Keratinocyte (primary cell): ENCODE measurements around the gene GRM1. TPM values are rescaled to one million over a fixed set of nuclear protein-coding genes. Genes with fewer than 3 reads are reported as not detected.

Source experiments
- DNase-seq: peaks from one replicate; pipeline ENCODE4 v3.0.0-alpha.2; 2011; ENCODE audit warnings: low read depth, missing footprints, low spot score
- FAIRE-seq: peaks from 2 replicates; lab custom pipeline; 2011; peaks lifted over from hg19 to GRCh38; lab: Jason Lieb, UNC
- H2AFZ ChIP-seq: 2 replicates; pipeline ENCODE4 v1.6.0; 2012; ENCODE audit warnings: low read length, control low read depth, inconsistent platforms; ENCODE audit not compliant: control insufficient read depth
- H3K27ac ChIP-seq: 2 replicates; pipeline ENCODE4 v1.5.1; 2011; ENCODE audit warnings: low read length; ENCODE audit not compliant: control insufficient read depth, insufficient read depth
- H3K27me3 ChIP-seq: 3 replicates; pipeline ENCODE4 v1.6.0; 2011; ENCODE audit warnings: low read length; ENCODE audit not compliant: control insufficient read depth, insufficient read depth; ENCODE audit errors: extremely low read depth
- H3K36me3 ChIP-seq, 2 experiments: 2 replicates in 1 of 2; 3 replicates in 1 of 2; pipeline ENCODE4 v1.5.1; 2011; ENCODE audit warnings: low read length in 2 of 2, mild to moderate bottlenecking in 1 of 2; ENCODE audit not compliant: control insufficient read depth in 2 of 2, insufficient read depth in 2 of 2; ENCODE audit errors: extremely low read depth in 1 of 2
- H3K4me1 ChIP-seq: 3 replicates; pipeline ENCODE4 v1.5.1; 2011; ENCODE audit warnings: low read length; ENCODE audit not compliant: control insufficient read depth, insufficient read depth; ENCODE audit errors: extremely low read depth
- H3K4me2 ChIP-seq: 3 replicates; pipeline ENCODE4 v1.6.0; 2011; ENCODE audit warnings: low read depth, low read length; ENCODE audit not compliant: control insufficient read depth, insufficient read depth; ENCODE audit errors: extremely low read depth
- H3K4me3 ChIP-seq, 3 experiments: fragments of 200-600 bp in 1 of 3; sonication (generic) in 1 of 3; 2 replicates in 2 of 3; 3 replicates in 1 of 3; pipeline ENCODE4 v1.5.1; 2011 to 2016; ENCODE audit warnings: low read length in 3 of 3, mild to moderate bottlenecking in 3 of 3, control low read depth in 2 of 3, inconsistent platforms in 1 of 3, low read depth in 1 of 3, mixed read lengths in 1 of 3, mixed run types in 1 of 3, moderate library complexity in 1 of 3; ENCODE audit not compliant: control insufficient read depth in 2 of 3, insufficient read depth in 2 of 3; ENCODE audit errors: extremely low read depth in 1 of 3
- H3K79me2 ChIP-seq: 2 replicates; pipeline ENCODE4 v1.6.0; 2012; ENCODE audit warnings: low read length; ENCODE audit not compliant: control insufficient read depth, insufficient read depth
- H3K9ac ChIP-seq: 3 replicates; pipeline ENCODE4 v1.6.0; 2011; ENCODE audit warnings: low read length; ENCODE audit not compliant: control insufficient read depth, insufficient read depth; ENCODE audit errors: extremely low read depth
- H3K9me1 ChIP-seq: 3 replicates; pipeline ENCODE4 v1.6.0; 2011; ENCODE audit warnings: low read length; ENCODE audit not compliant: control insufficient read depth, insufficient read depth; ENCODE audit errors: extremely low read depth
- H3K9me3 ChIP-seq: 2 replicates; pipeline ENCODE4 v1.5.1; 2012; ENCODE audit warnings: low read depth, low read length; ENCODE audit not compliant: control insufficient read depth
- H4K20me1 ChIP-seq: 3 replicates; pipeline ENCODE4 v1.6.0; 2011; ENCODE audit warnings: low read length; ENCODE audit not compliant: control insufficient read depth, insufficient read depth; ENCODE audit errors: extremely low read depth
- CTCF ChIP-seq, 3 experiments: IDR thresholded peaks in 1 of 3; conservative IDR thresholded peaks in 1 of 3; optimal IDR thresholded peaks in 1 of 3; 2 replicates in 2 of 3; 3 replicates in 1 of 3; pipeline versions ENCODE3 to v1.5.1; 2011; ENCODE audit warnings: low read length in 3 of 3, mild to moderate bottlenecking in 3 of 3, moderate library complexity in 2 of 3, control low read depth in 1 of 3, inconsistent platforms in 1 of 3; ENCODE audit not compliant: insufficient read depth in 2 of 3; ENCODE audit errors: extremely low read depth in 1 of 3
- EZH2 ChIP-seq: IDR thresholded peaks from one replicate; pipeline ENCODE4 v1.6.1; 2012; ENCODE audit warnings: inconsistent platforms, mild to moderate bottlenecking, low read length, moderate library complexity
- dilution Hi-C: fragments of 300-500 bp; cut with MboI; formaldehyde crosslinking; loops from one replicate; pipeline ENCODE4 v1.7.0; 2020; ENCODE audit warnings: low sequenced_read_pairs; ENCODE audit not compliant: extremely low pct_ligation_motif_present
- polyA plus RNA-seq, 5 experiments: library from polyadenylated mRNA; depleted of rRNA in 3 of 5; stranded (reverse) in 3 of 5; stranded (forward) in 1 of 5; unstranded in 1 of 5; fragments of >200 nt; gene quantifications; 1 replicate in 1 of 5; 2 replicates in 3 of 5; 3 replicates in 1 of 5; pipeline versions ENCODE4 v1.2.1 to v1.2.3, GENCODE V29; 2011 to 2012; ENCODE audit warnings: missing spikeins in 2 of 5, low read depth in 1 of 5, low replicate concordance in 1 of 5

The GRM1 gene
- polyA plus RNA-seq, 1 donor (not counting 4 experiments of a cell fraction or from before 2014, with no cell fraction given): not detected

DNA sequence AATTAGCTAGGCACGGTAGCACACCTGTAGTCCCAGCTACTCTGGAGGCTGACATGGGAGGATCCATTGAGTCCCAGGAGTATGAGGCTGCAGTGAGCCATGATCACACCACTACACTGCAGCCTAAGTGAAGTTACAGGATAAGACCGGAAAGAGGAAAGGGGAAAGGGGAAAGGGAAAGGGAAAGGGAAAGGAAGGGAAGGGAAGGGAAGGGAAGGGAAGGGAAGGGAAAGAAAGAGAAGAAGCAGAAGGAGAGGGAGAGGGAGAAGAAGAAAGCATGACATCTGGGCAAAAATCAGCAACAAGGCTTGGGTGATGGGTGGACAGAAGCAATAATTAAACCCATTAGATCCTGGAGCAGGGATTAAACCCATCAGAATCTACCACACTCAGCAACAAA, 413.0 kb downstream of the GRM1 start:
- no peak overlapping the region for H2AFZ ChIP-seq
- H3K4me3 ChIP-seq: no peak overlapping the region
- no peak overlapping the region for H3K4me2 ChIP-seq
- H3K36me3 ChIP-seq: no peaks in the 10 kb centered on the region
- FAIRE-seq: no peak
- no peaks in the 10 kb centered on the region for H3K9me1 ChIP-seq
- DNase-seq: no peak
- no peak overlapping the region for H3K27ac ChIP-seq
- H3K9ac ChIP-seq: no peak overlapping the region
- H3K79me2 ChIP-seq: no peaks in the 10 kb centered on the region
- TF ChIP-seq CTCF (optimal IDR thresholded peaks at IDR 0.05 in 1 of 3, IDR thresholded peaks at IDR 0.05 in 1 of 3, conservative IDR thresholded peaks at IDR 0.05 in 1 of 3; ENCODE audit: extremely low read depth in 1 of 3, insufficient read depth in 2 of 3, low read length in 3 of 3): no peak
- TF ChIP-seq EZH2: no peak
- H3K27me3 ChIP-seq: no peaks in the 10 kb centered on the region
- no peaks in the 10 kb centered on the region for H3K4me1 ChIP-seq
- no peaks in the 10 kb centered on the region for H3K9me3 ChIP-seq
- H4K20me1 ChIP-seq: no peaks in the 10 kb centered on the region
- dilution Hi-C loops: no loop called here

DNA sequence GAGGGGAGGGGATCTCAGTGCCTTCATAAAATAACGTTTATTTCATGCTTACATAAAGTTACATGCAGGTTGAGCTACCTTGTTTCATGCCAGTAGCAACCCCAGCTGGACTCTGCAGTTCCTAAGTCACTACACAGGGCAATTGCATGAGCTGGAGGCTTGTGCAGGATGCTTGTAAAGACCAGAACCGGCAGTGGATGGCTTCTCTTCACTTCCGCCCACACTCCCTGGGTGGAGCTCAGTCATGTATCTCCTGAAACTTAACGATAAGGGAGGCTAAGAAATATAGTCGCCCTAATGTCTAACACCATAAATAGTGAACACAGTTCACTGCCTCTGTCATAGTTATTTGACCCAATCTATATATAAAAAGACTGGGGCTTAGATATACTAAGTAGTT, 415.3 kb downstream of the GRM1 start:
- Histone ChIP-seq H3K9me3 (no peaks in the 10 kb centered on the region), H3K4me1 (no peaks in the 10 kb centered on the region), H4K20me1 (no peaks in the 10 kb centered on the region), H3K27ac (no peak overlapping the region), H3K9me1 (no peaks in the 10 kb centered on the region), H2AFZ (no peak overlapping the region), H3K27me3 (no peaks in the 10 kb centered on the region), H3K36me3 (no peaks in the 10 kb centered on the region), H3K79me2 (no peaks in the 10 kb centered on the region), H3K4me3 (no peak overlapping the region), H3K4me2 (no peak overlapping the region), H3K9ac (no peak overlapping the region)
- dilution Hi-C loops: no loop called here
- FAIRE-seq: no peak
- no peak for TF ChIP-seq CTCF (optimal IDR thresholded peaks at IDR 0.05 in 1 of 3, IDR thresholded peaks at IDR 0.05 in 1 of 3, conservative IDR thresholded peaks at IDR 0.05 in 1 of 3; ENCODE audit: extremely low read depth in 1 of 3, insufficient read depth in 2 of 3, low read length in 3 of 3)
- no peak for TF ChIP-seq EZH2
- DNase-seq: no peak
